ENCODE data around the gene GHITM. TPM values are rescaled to one million over a fixed set of nuclear protein-coding genes. Genes with fewer than 3 reads are reported as not detected.

GHITM gene
- polyA plus RNA-seq, 3 donors: 91.4 to 363 (median 312) TPM

- Histone ChIP-seq H3K4me2 (replicated peaks; ENCODE audit: extremely low read depth, low read length, poor library complexity, severe bottlenecking) (no peak overlapping the region), H3K79me2 (ENCODE audit: insufficient read depth, low read length) (no peaks in the 10 kb centered on the region), H3K4me1 (ENCODE audit: control insufficient read depth in 1 of 2, insufficient read depth in 2 of 2, low read length in 2 of 2) (no peaks in the 10 kb centered on the region), H3K9ac (ENCODE audit: insufficient read depth, low read length, poor library complexity, severe bottlenecking) (no peak overlapping the region), H2AFZ (ENCODE audit: insufficient read depth, low read depth, low read length, poor library complexity, severe bottlenecking) (no peak overlapping the region), H4K20me1 (ENCODE audit: insufficient read depth, low read length) (no peaks in the 10 kb centered on the region), H3K36me3 (replicated peaks in 1 of 2; ENCODE audit: control insufficient read depth in 1 of 2, insufficient read depth in 2 of 2, low read length in 2 of 2) (no peaks in the 10 kb centered on the region), H3K27ac (ENCODE audit: low read depth in 1 of 2, low read length in 2 of 2) (no peak overlapping the region), H3K4me3 (replicated peaks in 1 of 3; ENCODE audit: low read depth in 2 of 3, low read length in 3 of 3) (no peak overlapping the region), H3K9me3 (replicated peaks in 1 of 2; ENCODE audit: control insufficient read depth in 1 of 2, insufficient read depth in 1 of 2, low read length in 2 of 2) (no peaks in the 10 kb centered on the region), H3K27me3 (ENCODE audit: control insufficient read depth in 2 of 2, insufficient read depth in 2 of 2, low read length in 2 of 2) (peaks cover 0 to 9% of the 10 kb centered on the region in 2 donors)
- no peak for TF ChIP-seq CTCF (IDR thresholded peaks at IDR 0.05)
- Mint-ChIP-seq H3K4me3 (no peak overlapping the region), H3K27ac (no peak overlapping the region), H3K36me3 (no peaks in the 10 kb centered on the region), H3K9me3 (no peaks in the 10 kb centered on the region), H3K4me1 (no peaks in the 10 kb centered on the region), H3K27me3 (ENCODE audit: low read depth in 3 of 3) (peaks cover 5 to 11% (median 7%) of the 10 kb centered on the region in 3 donors)
- DNase-seq: no peak
- 91% methylated on average over 8 of the region's 11 CpGs for WGBS (ENCODE audit: insufficient coverage)
- intact Hi-C loops (cut with micrococcal nuclease): no loop called here
These were observed 62.4 kb downstream of the GHITM start for GRCh38 chr10:84201682-84202081.

- Histone ChIP-seq H3K4me3 (replicated peaks in 1 of 3; ENCODE audit: low read depth in 2 of 3, low read length in 3 of 3) (no peak overlapping the region), H3K4me2 (replicated peaks; ENCODE audit: extremely low read depth, low read length, poor library complexity, severe bottlenecking) (no peak overlapping the region), H3K36me3 (replicated peaks in 1 of 2; ENCODE audit: control insufficient read depth in 1 of 2, insufficient read depth in 2 of 2, low read length in 2 of 2) (no peaks in the 10 kb centered on the region), H3K4me1 (ENCODE audit: control insufficient read depth in 1 of 2, insufficient read depth in 2 of 2, low read length in 2 of 2) (no peaks in the 10 kb centered on the region), H3K9ac (ENCODE audit: insufficient read depth, low read length, poor library complexity, severe bottlenecking) (no peak overlapping the region), H4K20me1 (ENCODE audit: insufficient read depth, low read length) (no peaks in the 10 kb centered on the region), H2AFZ (ENCODE audit: insufficient read depth, low read depth, low read length, poor library complexity, severe bottlenecking) (no peak overlapping the region), H3K27me3 (ENCODE audit: control insufficient read depth in 2 of 2, insufficient read depth in 2 of 2, low read length in 2 of 2) (peaks cover 0 to 4% of the 10 kb centered on the region in 2 donors), H3K27ac (ENCODE audit: low read depth in 1 of 2, low read length in 2 of 2) (no peak overlapping the region), H3K9me3 (replicated peaks in 1 of 2; ENCODE audit: control insufficient read depth in 1 of 2, insufficient read depth in 1 of 2, low read length in 2 of 2) (no peaks in the 10 kb centered on the region), H3K79me2 (ENCODE audit: insufficient read depth, low read length) (no peaks in the 10 kb centered on the region)
- Mint-ChIP-seq H3K36me3 (no peaks in the 10 kb centered on the region), H3K4me3 (no peak overlapping the region), H3K27ac (no peak overlapping the region), H3K9me3 (no peaks in the 10 kb centered on the region), H3K4me1 (no peaks in the 10 kb centered on the region), H3K27me3 (ENCODE audit: low read depth in 3 of 3) (peaks cover 2 to 7% (median 6%) of the 10 kb centered on the region in 3 donors)
- TF ChIP-seq CTCF (IDR thresholded peaks at IDR 0.05): no peak
- WGBS (ENCODE audit: insufficient coverage): 87% methylated on average over 4 of the region's 5 CpGs
- no peak for DNase-seq
- intact Hi-C loops (cut with micrococcal nuclease): no loop called here
These were observed 63.0 kb downstream of the GHITM start for GRCh38 chr10:84202349-84202748.

Other genes with a start within 250 kb of the GHITM start
- not detected for gene GPR15LG, start 34.3 kb downstream of the GHITM start, polyA plus RNA-seq
- not detected for gene CDHR1, start 55.0 kb downstream of the GHITM start, polyA plus RNA-seq
- gene LRIT2, start 86.0 kb downstream of the GHITM start, polyA plus RNA-seq: not detected
- not detected for gene LRIT1, start 102.0 kb downstream of the GHITM start, polyA plus RNA-seq
- not detected for gene RGR, start 105.5 kb downstream of the GHITM start, polyA plus RNA-seq
- gene CCSER2, start 189.1 kb downstream of the GHITM start, polyA plus RNA-seq: 10 to 100 TPM in 2 of 3 donors, 1 to 10 TPM in 1; 7.4 to 23.3 (median 14.3) TPM